RWPE2 (cell line): ENCODE measurements around the gene TRMT11.

Experiments used
- ATAC-seq: fragments of 200-7000 bp; cut with Tn5 transposase; 3 replicates; pipeline ENCODE4 v1.9.1; 2021; ENCODE audit warnings: low read depth
- DNase-seq: peaks from one replicate; pipeline ENCODE4 v3.0.0-alpha.2; 2020; ENCODE audit warnings: low spot score
- H3K27ac ChIP-seq: fragments of 450-650 bp; 2 replicates; pipeline ENCODE4 v1.5.1; 2017; ENCODE audit warnings: mild to moderate bottlenecking; ENCODE audit not compliant: poor library complexity, severe bottlenecking
- H3K27me3 ChIP-seq: fragments of 250-450 bp; sonication (Bioruptor Pico); 2 replicates; pipeline ENCODE4 v1.5.1; 2021; ENCODE audit warnings: mild to moderate bottlenecking, moderate library complexity; ENCODE audit not compliant: insufficient read depth, poor library complexity, severe bottlenecking
- H3K36me3 ChIP-seq: fragments of 250-450 bp; sonication (Bioruptor Pico); 2 replicates; pipeline ENCODE4 v1.5.1; 2020; ENCODE audit warnings: low read depth, mild to moderate bottlenecking, moderate library complexity
- H3K4me1 ChIP-seq: fragments of 250-450 bp; sonication (Bioruptor Pico); 2 replicates; pipeline ENCODE4 v1.5.1; 2021; ENCODE audit warnings: mild to moderate bottlenecking, moderate library complexity; ENCODE audit not compliant: insufficient read depth, poor library complexity, severe bottlenecking
- H3K4me3 ChIP-seq: fragments of 250-450 bp; sonication (Bioruptor Pico); 2 replicates; pipeline ENCODE4 v1.5.1; 2021; ENCODE audit warnings: mild to moderate bottlenecking, moderate library complexity; ENCODE audit not compliant: severe bottlenecking
- H3K9me3 ChIP-seq: fragments of 250-450 bp; sonication (Bioruptor Pico); 2 replicates; pipeline ENCODE4 v1.5.1; 2021; ENCODE audit warnings: mild to moderate bottlenecking, moderate library complexity; ENCODE audit not compliant: severe bottlenecking
- TF ChIP-seq, protein P1 (sequence below): fragments of 450-650 bp; IDR thresholded peaks from one replicate; pipeline ENCODE4 v1.5.1; 2017; ENCODE audit warnings: mild to moderate bottlenecking, moderate library complexity; ENCODE audit not compliant: poor library complexity, severe bottlenecking

The TRMT11 gene

DNA sequence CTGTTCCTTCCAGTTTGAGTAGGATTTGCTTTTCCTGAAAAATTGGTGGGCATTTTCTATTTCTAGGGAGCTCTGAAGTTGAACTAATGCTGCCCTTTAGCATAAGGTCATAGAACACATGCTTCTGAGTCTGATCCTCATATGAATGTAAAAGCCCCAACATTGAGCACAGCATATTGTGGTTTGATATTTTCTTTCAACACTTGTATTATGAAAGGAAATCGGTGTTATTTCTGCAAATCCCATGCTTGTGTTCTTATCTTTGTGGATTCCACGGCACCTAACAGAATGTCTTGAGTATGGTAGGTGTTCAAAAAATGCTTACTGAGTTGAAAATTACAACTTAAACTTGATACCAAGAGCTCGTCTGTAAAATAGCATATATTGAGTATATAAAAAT lies 85.8 kb downstream of the TRMT11 start:
- Histone ChIP-seq H3K9me3 (no peaks in the 10 kb centered on the region), H3K27ac (no peak overlapping the region), H3K27me3 (no peaks in the 10 kb centered on the region), H3K4me3 (no peak overlapping the region), H3K36me3 (no peaks in the 10 kb centered on the region), H3K4me1 (no peaks in the 10 kb centered on the region)
- TF ChIP-seq, protein P1, sequence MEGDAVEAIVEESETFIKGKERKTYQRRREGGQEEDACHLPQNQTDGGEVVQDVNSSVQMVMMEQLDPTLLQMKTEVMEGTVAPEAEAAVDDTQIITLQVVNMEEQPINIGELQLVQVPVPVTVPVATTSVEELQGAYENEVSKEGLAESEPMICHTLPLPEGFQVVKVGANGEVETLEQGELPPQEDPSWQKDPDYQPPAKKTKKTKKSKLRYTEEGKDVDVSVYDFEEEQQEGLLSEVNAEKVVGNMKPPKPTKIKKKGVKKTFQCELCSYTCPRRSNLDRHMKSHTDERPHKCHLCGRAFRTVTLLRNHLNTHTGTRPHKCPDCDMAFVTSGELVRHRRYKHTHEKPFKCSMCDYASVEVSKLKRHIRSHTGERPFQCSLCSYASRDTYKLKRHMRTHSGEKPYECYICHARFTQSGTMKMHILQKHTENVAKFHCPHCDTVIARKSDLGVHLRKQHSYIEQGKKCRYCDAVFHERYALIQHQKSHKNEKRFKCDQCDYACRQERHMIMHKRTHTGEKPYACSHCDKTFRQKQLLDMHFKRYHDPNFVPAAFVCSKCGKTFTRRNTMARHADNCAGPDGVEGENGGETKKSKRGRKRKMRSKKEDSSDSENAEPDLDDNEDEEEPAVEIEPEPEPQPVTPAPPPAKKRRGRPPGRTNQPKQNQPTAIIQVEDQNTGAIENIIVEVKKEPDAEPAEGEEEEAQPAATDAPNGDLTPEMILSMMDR: no peak
- DNase-seq (no peak), ATAC-seq (no peak)

DNA sequence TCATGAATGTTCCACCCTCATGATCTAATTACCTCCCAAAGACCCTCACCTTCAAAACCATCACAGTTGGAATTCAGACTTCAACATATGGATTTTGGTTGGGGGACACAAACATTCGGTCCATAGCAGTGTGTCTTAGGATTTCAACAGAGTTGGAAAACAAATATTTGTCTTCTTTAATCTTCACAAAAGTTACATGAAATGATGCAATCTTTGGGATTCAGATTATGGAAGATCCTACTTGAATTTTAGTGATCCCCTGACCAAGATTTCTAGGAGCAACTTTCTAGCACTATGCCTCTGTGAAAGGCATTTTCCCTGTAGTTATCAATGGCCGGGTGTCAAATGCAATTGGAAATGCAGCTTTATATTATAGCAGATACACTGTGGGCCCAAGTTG lies 86.5 kb downstream of the TRMT11 start:
- no peak for DNase-seq
- Histone ChIP-seq H3K36me3 (no peaks in the 10 kb centered on the region), H3K27me3 (no peaks in the 10 kb centered on the region), H3K4me3 (no peak overlapping the region), H3K9me3 (no peaks in the 10 kb centered on the region), H3K4me1 (no peaks in the 10 kb centered on the region), H3K27ac (no peak overlapping the region)
- TF ChIP-seq, protein P1: no peak
- no peak for ATAC-seq

DNA sequence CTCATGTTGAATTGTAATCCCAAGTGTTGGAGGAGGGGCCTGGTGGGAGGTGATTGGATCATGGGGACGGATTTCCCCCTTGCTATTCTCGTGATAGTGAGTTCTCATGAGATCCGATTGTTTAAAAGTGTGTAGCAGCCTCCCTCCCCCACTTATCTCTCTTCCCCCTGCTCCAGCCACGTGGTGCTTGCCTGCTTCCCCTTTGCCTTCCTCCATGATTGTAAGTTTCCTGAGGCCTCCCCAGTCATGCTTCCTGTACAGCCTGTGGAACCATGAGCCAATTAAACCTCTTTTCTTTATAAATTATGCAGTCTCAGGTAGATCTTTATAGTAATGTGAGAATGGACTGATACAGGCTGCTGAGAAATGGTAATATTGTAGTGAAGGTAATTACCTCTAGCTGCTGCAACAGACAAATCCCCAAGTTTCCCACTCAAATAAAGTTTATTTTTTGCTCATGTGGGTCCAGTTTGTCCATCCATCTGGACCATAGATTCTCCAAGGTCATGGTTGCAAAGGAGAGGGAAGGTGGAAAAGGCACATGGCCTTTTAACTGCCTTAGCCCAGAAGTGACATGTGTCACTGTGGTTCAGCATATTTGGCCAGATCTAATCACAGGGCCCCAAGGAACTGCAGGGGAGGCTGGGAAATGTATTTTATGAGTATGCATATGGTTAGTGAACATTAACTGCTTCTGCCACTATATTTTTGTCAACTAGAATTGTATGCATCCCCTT lies 89.2 kb downstream of the TRMT11 start:
- TF ChIP-seq, protein P1: no peak
- H3K9me3 ChIP-seq: no peaks in the 10 kb centered on the region
- no peak overlapping the region for H3K27ac ChIP-seq
- H3K4me3 ChIP-seq: no peak overlapping the region
- no peak for ATAC-seq
- no peaks in the 10 kb centered on the region for H3K36me3 ChIP-seq
- DNase-seq: no peak
- H3K27me3 ChIP-seq: no peaks in the 10 kb centered on the region
- H3K4me1 ChIP-seq: no peaks in the 10 kb centered on the region

DNA sequence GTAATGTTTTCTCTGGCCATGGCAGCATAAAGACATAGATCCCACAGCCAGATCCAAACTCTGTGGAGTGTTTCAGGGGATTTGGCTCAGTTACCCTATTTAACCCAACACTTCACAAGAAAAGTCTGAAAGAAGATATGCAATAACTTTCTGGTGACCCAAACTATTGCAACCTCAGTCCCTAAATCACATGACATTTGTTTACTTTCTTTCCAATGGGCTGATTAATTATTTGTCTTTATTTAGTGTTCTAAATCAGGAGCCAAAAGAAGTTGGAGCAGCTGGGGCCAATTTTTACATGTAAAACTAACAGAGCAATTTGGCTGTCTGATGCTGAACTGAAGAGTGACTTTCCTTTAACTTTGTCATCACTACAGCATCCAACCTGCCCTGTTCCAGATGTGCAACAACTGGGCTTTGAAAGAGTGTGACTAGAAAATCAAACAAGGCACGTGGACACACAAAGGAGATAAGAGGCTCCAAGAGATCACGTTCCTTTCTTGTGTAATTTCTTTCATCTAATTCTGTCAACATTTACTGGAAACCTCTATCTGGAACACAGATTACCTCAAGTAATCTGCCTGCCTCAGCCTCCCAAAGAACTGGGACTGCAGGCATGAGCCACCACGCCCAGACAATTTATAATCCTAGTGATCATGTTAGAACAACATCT lies 90.8 kb downstream of the TRMT11 start:
- ATAC-seq (no peak), DNase-seq (no peak)
- Histone ChIP-seq H3K36me3 (no peaks in the 10 kb centered on the region), H3K27ac (no peak overlapping the region), H3K27me3 (no peaks in the 10 kb centered on the region), H3K4me1 (no peaks in the 10 kb centered on the region), H3K9me3 (no peaks in the 10 kb centered on the region), H3K4me3 (no peak overlapping the region)
- TF ChIP-seq, protein P1: no peak
